Neural cell (in vitro differentiated cells): ENCODE measurements around the gene IDUA. TPM values are rescaled to one million over a fixed set of nuclear protein-coding genes. Genes with fewer than 3 reads are reported as not detected.
A peak's percentile ranks its signal among the peaks of the same experiment; 100 is the strongest.

ENCODE experiments used
- H2AFZ ChIP-seq: fragments of 200-600, 300-800 bp; sonication (generic), shearing (Covaris generic); 2 replicates; pipeline ENCODE4 v1.6.0; 2014; ENCODE audit warnings: low read depth, mild to moderate bottlenecking, antibody characterized with exemption, low read length, moderate library complexity
- H3F3A ChIP-seq: fragments of 200-600 bp; shearing (Covaris generic); 2 replicates; pipeline ENCODE4 v1.6.1; 2016; ENCODE audit warnings: mild to moderate bottlenecking, moderate library complexity, mixed read lengths, antibody characterized with exemption, low read length; ENCODE audit not compliant: insufficient read depth, poor library complexity, severe bottlenecking
- H3K27ac ChIP-seq: fragments of 200-600, 300-800 bp; sonication (generic), shearing (Covaris generic); 2 replicates; pipeline ENCODE4 v1.5.1; 2014; ENCODE audit warnings: mild to moderate bottlenecking, low read length, moderate library complexity
- H3K27me3 ChIP-seq: fragments of 300-800, 200-600 bp; sonication (generic), shearing (Covaris generic); 2 replicates; pipeline ENCODE4 v1.6.0; 2014; ENCODE audit warnings: mild to moderate bottlenecking, low read depth, low read length, moderate library complexity; ENCODE audit not compliant: insufficient read depth
- H3K36me3 ChIP-seq: fragments of 300-800, 200-600 bp; sonication (generic), shearing (Covaris generic); 2 replicates; pipeline ENCODE4 v1.5.1; 2014; ENCODE audit warnings: mild to moderate bottlenecking, antibody characterized with exemption, low read length, moderate library complexity; ENCODE audit not compliant: insufficient read depth
- H3K4me2 ChIP-seq: fragments of 300-800, 200-600 bp; sonication (generic), shearing (Covaris generic); 2 replicates; pipeline ENCODE4 v1.6.0; 2014; ENCODE audit warnings: mild to moderate bottlenecking, low read length
- H3K4me3 ChIP-seq: fragments of 300-800, 200-600 bp; sonication (generic), shearing (Covaris generic); 2 replicates; pipeline ENCODE4 v1.5.1; 2014; ENCODE audit warnings: mild to moderate bottlenecking, low read length, moderate library complexity
- H3K79me2 ChIP-seq: fragments of 200-600 bp; shearing (Covaris generic); replicated peaks from 2 replicates; pipeline ENCODE4 v1.6.0; 2014; ENCODE audit warnings: mild to moderate bottlenecking, low read length, moderate library complexity; ENCODE audit not compliant: insufficient read depth
- H3K9ac ChIP-seq: fragments of 300-800, 200-600 bp; sonication (generic), shearing (Covaris generic); 2 replicates; pipeline ENCODE4 v1.6.1; 2016; ENCODE audit warnings: mild to moderate bottlenecking, low read length, mixed read lengths
- H3K9me2 ChIP-seq: fragments of 200-600 bp; shearing (Covaris generic); 2 replicates; pipeline ENCODE4 v1.6.1; 2016; ENCODE audit warnings: mild to moderate bottlenecking, low read length, mixed read lengths; ENCODE audit not compliant: insufficient read depth
- H3K9me3 ChIP-seq: fragments of 200-600, 300-800 bp; sonication (generic), shearing (Covaris generic); 2 replicates; pipeline ENCODE4 v1.6.1; 2016; ENCODE audit warnings: mild to moderate bottlenecking, mixed run types, low read length, moderate library complexity, mixed read lengths
- H4K20me1 ChIP-seq: fragments of 200-600 bp; shearing (Covaris generic); 2 replicates; pipeline ENCODE4 v1.6.1; 2016; ENCODE audit warnings: mild to moderate bottlenecking, mixed run types; ENCODE audit not compliant: insufficient read depth
- EP300 ChIP-seq: fragments of 450-650 bp; conservative IDR thresholded peaks from 2 replicates; pipeline ENCODE4 v1.6.1; 2014; ENCODE audit warnings: antibody characterized with exemption, mild to moderate bottlenecking, moderate library complexity; ENCODE audit not compliant: poor library complexity, severe bottlenecking
- EZH2 ChIP-seq: fragments of 200-600, 300-800 bp; shearing (Covaris generic), sonication (generic); IDR thresholded peaks from 2 replicates; pipeline ENCODE4 v1.6.1; 2014; ENCODE audit warnings: antibody characterized with exemption, low read length, borderline replicate concordance, mild to moderate bottlenecking; ENCODE audit not compliant: insufficient read depth, poor library complexity, severe bottlenecking
- MXI1 ChIP-seq: fragments of 450-650 bp; conservative IDR thresholded peaks from 2 replicates; pipeline ENCODE4 v1.6.1; 2014; ENCODE audit warnings: antibody characterized with exemption, mild to moderate bottlenecking; ENCODE audit not compliant: poor library complexity, severe bottlenecking
- POLR2AphosphoS5 ChIP-seq: IDR thresholded peaks from 2 replicates; pipeline ENCODE4 v1.6.1; 2012
- RAD21 ChIP-seq: fragments of 450-650 bp; conservative IDR thresholded peaks from 2 replicates; pipeline ENCODE4 v1.6.1; 2014; ENCODE audit warnings: antibody characterized with exemption, mild to moderate bottlenecking, moderate library complexity
- SMC3 ChIP-seq: fragments of 450-650 bp; conservative IDR thresholded peaks from 2 replicates; pipeline ENCODE4 v1.6.1; 2014; ENCODE audit warnings: antibody characterized with exemption, mild to moderate bottlenecking, moderate library complexity; ENCODE audit not compliant: poor library complexity
- TAF1 ChIP-seq: IDR thresholded peaks from 2 replicates; pipeline ENCODE4 v1.6.1; 2012; ENCODE audit warnings: low read depth
- polyA plus RNA-seq: library from polyadenylated mRNA; depleted of rRNA; stranded (reverse); fragments of >200 nt; gene quantifications from 2 replicates; pipeline ENCODE4 v1.2.3, GENCODE V29; 2014
- TF ChIP-seq, protein P1 (sequence below): IDR thresholded peaks from 2 replicates; pipeline ENCODE4 v1.6.1; 2012; ENCODE audit warnings: borderline replicate concordance
- TF ChIP-seq, protein P2 (sequence below): fragments of 450-650 bp; IDR thresholded peaks from 2 replicates; pipeline ENCODE4 v1.5.1; 2014; ENCODE audit warnings: antibody characterized with exemption, mild to moderate bottlenecking, moderate library complexity; ENCODE audit not compliant: poor library complexity, severe bottlenecking

The IDUA gene
- polyA plus RNA-seq, 1 donor from 2014 or later, result 12.7 TPM

DNA sequence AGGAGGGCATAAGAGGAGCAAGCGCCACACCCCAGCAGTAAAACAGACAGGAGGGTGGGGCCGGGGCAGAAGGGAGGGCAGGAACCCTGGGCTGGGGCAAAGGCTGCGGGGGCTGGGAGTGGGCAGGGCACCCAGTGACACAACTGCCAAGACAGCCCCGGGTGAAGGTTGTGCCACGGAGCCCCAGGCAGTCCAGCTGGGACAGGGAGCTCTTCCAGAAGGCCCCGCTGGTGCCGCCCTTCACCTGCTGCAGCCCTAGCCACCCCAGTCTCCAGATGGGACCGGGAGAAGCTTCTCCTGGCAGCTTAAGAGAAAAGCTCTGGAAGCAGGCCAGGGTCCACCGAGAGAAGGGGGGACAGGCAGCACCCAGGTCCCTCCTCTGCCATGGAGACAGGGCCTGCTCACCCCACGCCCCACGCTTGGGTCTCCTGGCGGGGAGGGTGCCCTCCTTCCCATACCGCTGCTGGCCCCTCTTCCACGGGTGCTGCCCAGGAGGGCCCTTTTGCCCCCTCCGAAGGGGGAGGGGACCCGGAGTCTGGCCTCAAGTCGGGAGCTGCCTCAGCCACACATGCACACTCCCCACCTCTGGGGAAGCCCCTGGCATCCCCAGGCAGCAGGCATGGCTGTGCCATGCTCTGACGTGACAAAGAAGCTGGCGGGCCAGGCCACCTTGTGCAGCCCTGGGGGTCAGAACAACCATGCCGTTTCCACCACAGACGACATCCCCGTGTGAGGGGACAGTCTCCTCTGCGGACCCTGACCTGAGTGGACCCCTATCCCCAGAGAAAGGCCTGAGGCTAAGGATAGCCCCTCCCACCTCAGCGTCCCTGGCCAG, 15.0 kb upstream of the IDUA start:
- Histone ChIP-seq H4K20me1 (no peaks in the 10 kb centered on the region), H3K9me3 (no peaks in the 10 kb centered on the region), H3K9ac (peak overlapping the region; percentile 76), H3K4me2 (peak overlapping the region; percentile 55), H3K27ac (no peak overlapping the region), H3K9me2 (no peaks in the 10 kb centered on the region), H3K27me3 (peaks cover 8% of the 10 kb centered on the region), H3K4me3 (peak overlapping the region; percentile 81), H3K79me2 (no peaks in the 10 kb centered on the region), H2AFZ (no peak overlapping the region), H3F3A (no peaks in the 10 kb centered on the region), H3K36me3 (no peaks in the 10 kb centered on the region)
- TF ChIP-seq EZH2 (no peak), SMC3 (no peak), MXI1 (no peak), EP300 (no peak), TAF1 (no peak), RAD21 (no peak), POLR2AphosphoS5 (no peak)
- TF ChIP-seq, protein P1, sequence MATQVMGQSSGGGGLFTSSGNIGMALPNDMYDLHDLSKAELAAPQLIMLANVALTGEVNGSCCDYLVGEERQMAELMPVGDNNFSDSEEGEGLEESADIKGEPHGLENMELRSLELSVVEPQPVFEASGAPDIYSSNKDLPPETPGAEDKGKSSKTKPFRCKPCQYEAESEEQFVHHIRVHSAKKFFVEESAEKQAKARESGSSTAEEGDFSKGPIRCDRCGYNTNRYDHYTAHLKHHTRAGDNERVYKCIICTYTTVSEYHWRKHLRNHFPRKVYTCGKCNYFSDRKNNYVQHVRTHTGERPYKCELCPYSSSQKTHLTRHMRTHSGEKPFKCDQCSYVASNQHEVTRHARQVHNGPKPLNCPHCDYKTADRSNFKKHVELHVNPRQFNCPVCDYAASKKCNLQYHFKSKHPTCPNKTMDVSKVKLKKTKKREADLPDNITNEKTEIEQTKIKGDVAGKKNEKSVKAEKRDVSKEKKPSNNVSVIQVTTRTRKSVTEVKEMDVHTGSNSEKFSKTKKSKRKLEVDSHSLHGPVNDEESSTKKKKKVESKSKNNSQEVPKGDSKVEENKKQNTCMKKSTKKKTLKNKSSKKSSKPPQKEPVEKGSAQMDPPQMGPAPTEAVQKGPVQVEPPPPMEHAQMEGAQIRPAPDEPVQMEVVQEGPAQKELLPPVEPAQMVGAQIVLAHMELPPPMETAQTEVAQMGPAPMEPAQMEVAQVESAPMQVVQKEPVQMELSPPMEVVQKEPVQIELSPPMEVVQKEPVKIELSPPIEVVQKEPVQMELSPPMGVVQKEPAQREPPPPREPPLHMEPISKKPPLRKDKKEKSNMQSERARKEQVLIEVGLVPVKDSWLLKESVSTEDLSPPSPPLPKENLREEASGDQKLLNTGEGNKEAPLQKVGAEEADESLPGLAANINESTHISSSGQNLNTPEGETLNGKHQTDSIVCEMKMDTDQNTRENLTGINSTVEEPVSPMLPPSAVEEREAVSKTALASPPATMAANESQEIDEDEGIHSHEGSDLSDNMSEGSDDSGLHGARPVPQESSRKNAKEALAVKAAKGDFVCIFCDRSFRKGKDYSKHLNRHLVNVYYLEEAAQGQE, result no peak
- TF ChIP-seq, protein P2, sequence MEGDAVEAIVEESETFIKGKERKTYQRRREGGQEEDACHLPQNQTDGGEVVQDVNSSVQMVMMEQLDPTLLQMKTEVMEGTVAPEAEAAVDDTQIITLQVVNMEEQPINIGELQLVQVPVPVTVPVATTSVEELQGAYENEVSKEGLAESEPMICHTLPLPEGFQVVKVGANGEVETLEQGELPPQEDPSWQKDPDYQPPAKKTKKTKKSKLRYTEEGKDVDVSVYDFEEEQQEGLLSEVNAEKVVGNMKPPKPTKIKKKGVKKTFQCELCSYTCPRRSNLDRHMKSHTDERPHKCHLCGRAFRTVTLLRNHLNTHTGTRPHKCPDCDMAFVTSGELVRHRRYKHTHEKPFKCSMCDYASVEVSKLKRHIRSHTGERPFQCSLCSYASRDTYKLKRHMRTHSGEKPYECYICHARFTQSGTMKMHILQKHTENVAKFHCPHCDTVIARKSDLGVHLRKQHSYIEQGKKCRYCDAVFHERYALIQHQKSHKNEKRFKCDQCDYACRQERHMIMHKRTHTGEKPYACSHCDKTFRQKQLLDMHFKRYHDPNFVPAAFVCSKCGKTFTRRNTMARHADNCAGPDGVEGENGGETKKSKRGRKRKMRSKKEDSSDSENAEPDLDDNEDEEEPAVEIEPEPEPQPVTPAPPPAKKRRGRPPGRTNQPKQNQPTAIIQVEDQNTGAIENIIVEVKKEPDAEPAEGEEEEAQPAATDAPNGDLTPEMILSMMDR, result no peak

DNA sequence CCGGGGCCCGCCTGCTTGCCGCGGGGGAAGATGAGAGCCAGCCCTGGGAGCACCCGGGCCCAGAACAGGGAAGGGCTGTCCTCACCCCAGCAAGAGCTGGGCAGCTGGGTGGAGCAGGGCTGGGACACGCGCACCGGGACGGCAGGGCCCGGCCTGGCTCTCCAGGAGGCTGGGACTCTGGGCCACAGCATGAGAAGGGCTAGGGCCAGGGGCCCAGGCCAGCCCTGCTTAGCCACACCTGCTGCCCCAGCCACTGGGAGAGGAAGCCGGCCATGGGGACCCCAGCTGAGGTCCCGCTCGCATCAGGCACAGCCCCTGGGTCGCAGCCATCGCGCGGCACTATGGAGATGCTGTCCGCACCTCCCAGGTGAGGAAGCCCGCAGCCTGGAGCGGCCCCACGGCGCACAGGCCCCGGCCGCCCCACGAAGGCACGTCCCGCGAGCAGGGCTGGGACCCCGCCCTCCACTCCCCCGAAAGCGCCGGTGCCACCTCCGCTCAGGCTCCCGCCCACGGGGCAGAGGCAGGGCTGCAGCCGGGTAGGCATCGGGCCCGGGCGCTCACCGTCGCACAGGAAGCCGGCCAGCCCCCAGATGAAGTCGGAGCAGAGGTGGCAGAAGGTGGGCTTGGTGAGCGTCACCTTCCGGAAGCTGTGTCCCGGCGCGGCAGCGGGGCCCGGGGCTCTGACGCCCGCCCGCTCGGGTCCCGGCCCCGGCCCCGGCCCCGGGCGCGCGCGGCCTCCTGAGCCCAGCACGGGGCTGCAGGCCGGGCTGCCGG, 14.0 kb upstream of the IDUA start:
- Histone ChIP-seq H3K9me3 (no peaks in the 10 kb centered on the region), H2AFZ (no peak overlapping the region), H3K27me3 (peaks cover 5% of the 10 kb centered on the region), H3K9me2 (no peaks in the 10 kb centered on the region), H3K4me3 (peak overlapping the region; percentile 81), H3F3A (no peaks in the 10 kb centered on the region), H3K9ac (peak overlapping the region; percentile 76), H3K36me3 (no peaks in the 10 kb centered on the region), H3K79me2 (no peaks in the 10 kb centered on the region), H3K27ac (no peak overlapping the region), H4K20me1 (no peaks in the 10 kb centered on the region), H3K4me2 (peak overlapping the region; percentile 55)
- TF ChIP-seq SMC3 (no peak), MXI1 (peak; percentile 48)
